ENCODE measurements around the gene P2RY8. TPM values are rescaled to one million over a fixed set of nuclear protein-coding genes. Genes with fewer than 3 reads are reported as not detected.
"Not testable (repeated sequence)": the region's sequence is repeated elsewhere in the genome, so short reads cannot be mapped to it uniquely, and the experiment has no call there.

The P2RY8 gene
- total and polyA plus RNA-seq, 7 donors, result 0.79 to 4.1 (median 1.5) TPM

DNA sequence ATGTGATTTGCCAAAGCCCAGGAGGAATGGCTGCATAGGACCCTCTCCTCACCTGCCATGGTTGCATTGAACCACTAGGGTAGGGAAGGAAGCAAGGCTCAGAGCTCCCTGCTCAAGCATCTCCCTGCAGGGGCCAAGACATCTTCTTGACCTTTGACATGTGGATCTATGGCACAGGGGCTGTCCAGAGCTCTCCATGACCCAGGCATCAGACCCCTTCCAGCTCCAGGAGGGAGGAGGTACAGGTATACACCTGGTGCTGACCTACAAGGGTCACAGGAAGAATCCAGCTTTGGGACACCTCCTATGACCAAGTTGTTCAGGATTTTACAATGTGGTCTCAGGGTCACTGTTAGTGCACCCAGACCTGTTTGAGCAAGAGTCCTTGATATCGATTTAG lies 61.1 kb downstream of the P2RY8 start:
- intact Hi-C loops (cut with DNase I), result no loop called here
- Histone ChIP-seq H3K9me3 (no peaks in the 10 kb centered on the region), H3K27ac (no peak overlapping the region), H3K27me3 (ENCODE audit: insufficient read depth in 3 of 3, low read length in 2 of 3) (peaks cover 0 to under 1% (median 0%) of the 10 kb centered on the region in 3 donors), H3K4me3 (no peak overlapping the region), H3K36me3 (ENCODE audit: insufficient read depth in 1 of 2, low read depth in 1 of 2) (no peaks in the 10 kb centered on the region), H3K4me1 (no peaks in the 10 kb centered on the region)
- ATAC-seq (no peak), DNase-seq (no peak)
- 96 to 100% (median 98%) methylated on average over 1 of the region's 1 CpG for WGBS, 3 donors
- TF ChIP-seq, protein P1, sequence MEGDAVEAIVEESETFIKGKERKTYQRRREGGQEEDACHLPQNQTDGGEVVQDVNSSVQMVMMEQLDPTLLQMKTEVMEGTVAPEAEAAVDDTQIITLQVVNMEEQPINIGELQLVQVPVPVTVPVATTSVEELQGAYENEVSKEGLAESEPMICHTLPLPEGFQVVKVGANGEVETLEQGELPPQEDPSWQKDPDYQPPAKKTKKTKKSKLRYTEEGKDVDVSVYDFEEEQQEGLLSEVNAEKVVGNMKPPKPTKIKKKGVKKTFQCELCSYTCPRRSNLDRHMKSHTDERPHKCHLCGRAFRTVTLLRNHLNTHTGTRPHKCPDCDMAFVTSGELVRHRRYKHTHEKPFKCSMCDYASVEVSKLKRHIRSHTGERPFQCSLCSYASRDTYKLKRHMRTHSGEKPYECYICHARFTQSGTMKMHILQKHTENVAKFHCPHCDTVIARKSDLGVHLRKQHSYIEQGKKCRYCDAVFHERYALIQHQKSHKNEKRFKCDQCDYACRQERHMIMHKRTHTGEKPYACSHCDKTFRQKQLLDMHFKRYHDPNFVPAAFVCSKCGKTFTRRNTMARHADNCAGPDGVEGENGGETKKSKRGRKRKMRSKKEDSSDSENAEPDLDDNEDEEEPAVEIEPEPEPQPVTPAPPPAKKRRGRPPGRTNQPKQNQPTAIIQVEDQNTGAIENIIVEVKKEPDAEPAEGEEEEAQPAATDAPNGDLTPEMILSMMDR (IDR thresholded peaks at IDR 0.05), result no peak

DNA sequence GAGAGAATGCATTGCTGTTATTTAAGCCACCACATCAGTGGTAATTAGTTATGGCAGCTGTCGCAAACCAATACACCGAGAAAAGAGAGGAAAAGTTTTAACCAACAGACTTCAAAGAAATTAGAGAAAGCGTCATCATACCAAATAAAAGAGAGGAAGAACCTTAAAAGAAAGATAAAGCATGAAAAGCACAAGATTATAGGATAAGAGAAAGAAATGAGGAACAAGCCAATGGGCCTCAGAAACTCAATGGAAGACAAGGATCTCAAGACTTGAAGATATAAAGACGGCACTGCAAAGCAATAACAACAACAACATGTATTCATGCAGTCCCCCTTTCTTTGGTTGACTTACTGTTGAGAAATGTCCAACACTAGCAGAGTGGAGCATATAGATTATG lies 61.5 kb downstream of the P2RY8 start:
- H3K9me3 ChIP-seq, result no peaks in the 10 kb centered on the region
- no peak overlapping the region for H3K27ac ChIP-seq
- DNase-seq, result no peak
- peaks cover 0 to 4% (median 0%) of the 10 kb centered on the region in 3 donors for H3K27me3 ChIP-seq (ENCODE audit: insufficient read depth in 3 of 3, low read length in 2 of 3)
- intact Hi-C loops (cut with DNase I), result no loop called here
- ATAC-seq, result no peak
- H3K4me1 ChIP-seq, result no peaks in the 10 kb centered on the region
- no peaks in the 10 kb centered on the region for H3K36me3 ChIP-seq (ENCODE audit: insufficient read depth in 1 of 2, low read depth in 1 of 2)
- TF ChIP-seq, protein P1 (IDR thresholded peaks at IDR 0.05), result no peak
- WGBS, 3 donors, result 79 to 90% (median 79%) methylated on average over 4 of the region's 4 CpGs
- H3K4me3 ChIP-seq, result no peak overlapping the region

DNA sequence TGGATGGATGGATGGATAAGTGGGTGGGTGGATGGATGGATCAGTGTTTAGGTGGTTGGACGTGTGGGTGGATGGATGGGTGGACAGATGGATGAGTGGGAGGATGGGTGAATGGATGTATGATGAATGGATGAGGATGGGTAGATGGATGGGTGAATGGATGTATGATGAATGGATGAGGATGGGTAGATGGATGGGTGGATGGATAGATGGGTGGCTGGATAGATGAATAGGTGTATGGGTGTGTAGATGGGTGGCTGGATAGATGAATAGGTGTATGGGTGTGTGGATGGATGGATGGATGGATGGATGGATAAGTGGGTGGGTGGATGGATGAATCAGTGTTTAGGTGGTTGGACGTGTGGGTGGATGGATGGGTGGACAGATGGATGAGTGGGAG lies 62.4 kb downstream of the P2RY8 start:
- 64 to 82% (median 68%) methylated on average over 2 of the region's 2 CpGs for WGBS, 3 donors
- intact Hi-C loops (cut with DNase I); ATAC-seq: not testable (repeated sequence)

DNA sequence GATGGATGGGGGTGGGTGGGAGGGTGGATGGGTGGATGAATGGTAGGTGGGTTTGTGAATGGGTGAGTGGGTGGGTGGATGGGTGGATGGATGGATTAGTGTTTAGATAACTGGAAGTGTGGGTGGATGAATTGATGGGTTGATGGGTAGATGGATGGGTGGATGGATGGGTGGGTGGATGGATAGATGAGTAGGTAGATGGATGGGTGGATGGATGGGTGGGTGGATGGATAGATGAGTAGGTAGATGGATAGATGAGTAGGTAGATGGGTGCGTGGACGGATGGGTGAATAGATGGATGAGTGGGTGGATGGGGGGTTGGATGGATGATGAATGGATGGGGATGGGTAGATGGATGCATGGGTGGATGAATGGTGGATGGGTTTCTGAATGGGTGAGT lies 64.0 kb downstream of the P2RY8 start:
- TF ChIP-seq, protein P1 (IDR thresholded peaks at IDR 0.05), result no peak
- Histone ChIP-seq H3K27me3 (ENCODE audit: insufficient read depth in 3 of 3, low read length in 2 of 3) (peaks cover 0 to 16% (median 2%) of the 10 kb centered on the region in 3 donors), H3K9me3 (no peaks in the 10 kb centered on the region), H3K27ac (no peak overlapping the region), H3K4me1 (no peaks in the 10 kb centered on the region), H3K4me3 (no peak overlapping the region), H3K36me3 (ENCODE audit: insufficient read depth in 1 of 2, low read depth in 1 of 2) (no peaks in the 10 kb centered on the region)
- DNase-seq (no peak), ATAC-seq (no peak)
- intact Hi-C loops (cut with DNase I), result no loop called here
- 84 to 92% (median 88%) methylated on average over 2 of the region's 2 CpGs for WGBS, 3 donors

More for the DNA sequence above, 62.4 kb downstream of the P2RY8 start:
- H3K36me3 ChIP-seq (ENCODE audit: insufficient read depth in 1 of 2, low read depth in 1 of 2); H3K9me3 ChIP-seq; H3K27ac ChIP-seq; H3K4me1 ChIP-seq; DNase-seq; H3K4me3 ChIP-seq: not testable (repeated sequence)
- H3K27me3 ChIP-seq (ENCODE audit: insufficient read depth in 3 of 3, low read length in 2 of 3), result peaks cover 0 to 11% (median 0%) of the 10 kb centered on the region in 3 donors

DNA sequence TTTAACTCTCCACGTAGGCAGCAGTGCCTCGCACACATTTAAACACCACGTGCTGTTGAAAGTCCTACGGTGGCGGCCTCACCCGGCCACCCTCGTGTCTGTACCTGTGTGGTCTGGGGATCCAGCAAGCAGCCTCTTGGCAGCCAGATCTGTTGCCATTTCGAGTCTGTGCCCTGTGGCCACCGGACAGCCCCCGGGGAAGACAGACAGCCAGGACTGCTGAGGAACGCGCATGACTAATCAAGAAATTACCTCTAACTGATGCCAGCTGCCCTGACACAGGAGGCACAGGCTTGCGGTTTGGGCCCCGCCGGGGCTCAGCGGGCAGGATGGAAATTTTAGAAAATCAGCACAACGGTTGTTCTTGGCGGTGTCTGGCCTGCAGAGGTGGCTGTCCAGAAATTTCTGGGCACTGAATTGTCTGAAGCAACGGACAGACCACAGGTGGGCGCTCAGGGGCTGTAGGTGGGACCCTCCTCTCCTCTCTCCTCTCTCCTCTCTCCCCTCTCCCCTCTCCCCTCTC lies 68.7 kb downstream of the P2RY8 start:
- no peaks in the 10 kb centered on the region for H3K9me3 ChIP-seq
- peaks cover 0 to 42% (median 4%) of the 10 kb centered on the region in 3 donors for H3K27me3 ChIP-seq (ENCODE audit: insufficient read depth in 3 of 3, low read length in 2 of 3)
- H3K27ac ChIP-seq, result no peak overlapping the region
- intact Hi-C loops (cut with DNase I), result loop anchor here in 1 of 2 donors (10.0 kb wide), 1 partner anchor 106 kb away; no protein-coding TSS in a partner anchor
- 30 to 36% (median 34%) methylated on average over 20 of the region's 20 CpGs for WGBS, 3 donors
- ATAC-seq, result no peak
- no peaks in the 10 kb centered on the region for H3K36me3 ChIP-seq (ENCODE audit: insufficient read depth in 1 of 2, low read depth in 1 of 2)
- DNase-seq, result peak in 1 of 2 donors; percentile 54
- TF ChIP-seq, protein P1 (IDR thresholded peaks at IDR 0.05), result no peak
- no peaks in the 10 kb centered on the region for H3K4me1 ChIP-seq
- no peak overlapping the region for H3K4me3 ChIP-seq
